H1 (cell line): ENCODE data around the gene ACRV1. TPM values are rescaled to one million over a fixed set of nuclear protein-coding genes. Genes with fewer than 3 reads are reported as not detected.

Experiments
- CTCF ChIA-PET: fragments of 300-600 bp; sonication (Branson Sonifier 250); formaldehyde crosslinking; loops from one replicate; lab custom pipeline; 2021; ENCODE audit not compliant: partially characterized antibody; lab: Charles Lee
- POLR2A ChIA-PET: fragments of 300-600 bp; sonication (Branson Sonifier 250); formaldehyde crosslinking; loops from one replicate; lab custom pipeline; 2021; ENCODE audit warnings: inconsistent platforms; ENCODE audit not compliant: partially characterized antibody; lab: Charles Lee
- DNase-seq, 2 experiments: peaks; one replicate each; pipeline versions ENCODE4 v3.0.0 to v3.0.0-alpha.2; 2010 to 2022; ENCODE audit warnings: low spot score in 2 of 2, low read depth in 1 of 2, mixed read lengths in 1 of 2
- FAIRE-seq: peaks from 2 replicates; lab custom pipeline; 2011; peaks lifted over from hg19 to GRCh38; lab: Jason Lieb, UNC
- H2AFZ ChIP-seq: 2 replicates; pipeline ENCODE4 v1.8.1; 2012; ENCODE audit warnings: low read length, inconsistent platforms
- H2AK5ac ChIP-seq: 2 replicates; pipeline ENCODE4 v1.6.1; 2013; ENCODE audit warnings: low read depth, low read length
- H2BK120ac ChIP-seq: replicated peaks from 2 replicates; pipeline ENCODE3; 2013; ENCODE audit warnings: low read depth, low read length, inconsistent platforms
- H2BK12ac ChIP-seq: 2 replicates; pipeline ENCODE4 v1.6.1; 2013; ENCODE audit warnings: low read depth, low read length
- H2BK15ac ChIP-seq: 2 replicates; pipeline ENCODE4 v1.6.1; 2013; ENCODE audit warnings: low read length
- H2BK20ac ChIP-seq: 2 replicates; pipeline ENCODE4 v1.6.1; 2013; ENCODE audit warnings: low read length
- H2BK5ac ChIP-seq: 2 replicates; pipeline ENCODE4 v1.6.1; 2013; ENCODE audit warnings: low read depth, low read length
- H3K14ac ChIP-seq: 2 replicates; pipeline ENCODE4 v1.6.1; 2013; ENCODE audit warnings: inconsistent platforms; ENCODE audit not compliant: insufficient read length
- H3K18ac ChIP-seq: 2 replicates; pipeline ENCODE4 v1.6.1; 2013; ENCODE audit warnings: low read length; ENCODE audit errors: extremely low read depth
- H3K23ac ChIP-seq: 2 replicates; pipeline ENCODE4 v1.6.1; 2013; ENCODE audit warnings: inconsistent platforms; ENCODE audit not compliant: insufficient read length
- H3K23me2 ChIP-seq: 2 replicates; pipeline ENCODE4 v1.6.1; 2013; ENCODE audit warnings: low read depth, low read length
- H3K27ac ChIP-seq: 2 replicates; pipeline ENCODE4 v1.6.1; 2011; ENCODE audit warnings: low read depth, low read length, inconsistent platforms
- H3K27me3 ChIP-seq, 4 experiments: replicated peaks in 1 of 4; 1 replicate in 1 of 4; 2 replicates in 3 of 4; pipeline versions ENCODE4 v1.6.1 to v1.8.1; 2011 to 2013; ENCODE audit warnings: low read length in 3 of 4, mild to moderate bottlenecking in 3 of 4, inconsistent platforms in 2 of 4, mixed read lengths in 2 of 4, moderate library complexity in 1 of 4; ENCODE audit not compliant: control insufficient read depth in 3 of 4, insufficient read depth in 3 of 4; ENCODE audit errors: extremely low read depth in 1 of 4
- H3K36me3 ChIP-seq, 4 experiments: 2 replicates each; pipeline versions ENCODE4 v1.6.1 to v1.8.1; 2011 to 2013; ENCODE audit warnings: mild to moderate bottlenecking in 4 of 4, low read length in 3 of 4, moderate library complexity in 2 of 4, control low read depth in 1 of 4, inconsistent platforms in 1 of 4; ENCODE audit not compliant: insufficient read depth in 4 of 4, control insufficient read depth in 2 of 4
- H3K4ac ChIP-seq: replicated peaks from 2 replicates; pipeline ENCODE3; 2013; ENCODE audit warnings: low read length, low read depth, mixed read lengths, inconsistent platforms; ENCODE audit not compliant: insufficient read length
- H3K4me1 ChIP-seq, 4 experiments: replicated peaks in 1 of 4; 1 replicate in 1 of 4; 2 replicates in 3 of 4; pipeline versions ENCODE4 v1.6.1 to v1.8.1; 2011 to 2013; ENCODE audit warnings: low read length in 3 of 4, inconsistent platforms in 2 of 4, mixed read lengths in 1 of 4; ENCODE audit not compliant: insufficient read depth in 4 of 4, control insufficient read depth in 3 of 4
- H3K4me2 ChIP-seq, 2 experiments: 2 replicates each; pipeline versions ENCODE4 v1.6.1 to v1.8.1; 2011 to 2013; ENCODE audit warnings: low read depth in 2 of 2, low read length in 2 of 2, control low read depth in 1 of 2, inconsistent platforms in 1 of 2, mild to moderate bottlenecking in 1 of 2; ENCODE audit not compliant: insufficient read depth in 1 of 2
- H3K4me3 ChIP-seq, 4 experiments: fragments of 200-600, 300-600 bp in 1 of 4; sonication (generic), shearing (Covaris generic), sonication (Bioruptor Twin) in 1 of 4; 2 replicates each; pipeline versions ENCODE4 v1.5.1 to v1.8.1; 2011 to 2016; ENCODE audit warnings: low read length in 4 of 4, low read depth in 3 of 4, control low read depth in 2 of 4, inconsistent platforms in 2 of 4, mild to moderate bottlenecking in 2 of 4, mixed read lengths in 1 of 4, moderate library complexity in 1 of 4; ENCODE audit not compliant: insufficient read depth in 2 of 4; ENCODE audit errors: extremely low read depth in 1 of 4
- H3K56ac ChIP-seq: replicated peaks from 2 replicates; pipeline ENCODE3; 2013; ENCODE audit warnings: low read depth, mild to moderate bottlenecking, mixed read lengths, low read length, inconsistent platforms; ENCODE audit not compliant: insufficient read length
- H3K79me1 ChIP-seq: 2 replicates; pipeline ENCODE4 v1.6.1; 2013; ENCODE audit warnings: low read depth, low read length, control low read depth
- H3K79me2 ChIP-seq, 2 experiments: 2 replicates each; pipeline versions ENCODE4 v1.6.1 to v1.8.1; 2012 to 2013; ENCODE audit warnings: low read length in 2 of 2, mild to moderate bottlenecking in 2 of 2, inconsistent platforms in 1 of 2; ENCODE audit not compliant: insufficient read depth in 2 of 2, control insufficient read depth in 1 of 2
- H3K9ac ChIP-seq, 4 experiments: replicated peaks in 1 of 4; 1 replicate in 1 of 4; 2 replicates in 3 of 4; pipeline versions ENCODE4 v1.6.1 to v1.8.1; 2011 to 2013; ENCODE audit warnings: low read depth in 3 of 4, low read length in 3 of 4, control low read depth in 2 of 4, mild to moderate bottlenecking in 2 of 4, moderate library complexity in 2 of 4, inconsistent platforms in 1 of 4; ENCODE audit errors: extremely low read depth in 1 of 4
- H3K9me3 ChIP-seq, 2 experiments: 2 replicates each; pipeline versions ENCODE4 v1.6.1 to v1.8.1; 2012 to 2013; ENCODE audit warnings: mild to moderate bottlenecking in 2 of 2, moderate library complexity in 2 of 2, control low read depth in 1 of 2, inconsistent platforms in 1 of 2, low read depth in 1 of 2, low read length in 1 of 2, mixed read lengths in 1 of 2; ENCODE audit not compliant: insufficient read depth in 2 of 2
- H4K20me1 ChIP-seq, 2 experiments: replicated peaks in 1 of 2; 2 replicates each; pipeline versions ENCODE3 to v1.8.1; 2011 to 2013; ENCODE audit warnings: inconsistent platforms in 2 of 2, low read length in 2 of 2, mild to moderate bottlenecking in 1 of 2; ENCODE audit not compliant: insufficient read depth in 2 of 2, control insufficient read depth in 1 of 2
- H4K5ac ChIP-seq: 2 replicates; pipeline ENCODE4 v1.6.1; 2013; ENCODE audit warnings: low read length, low read depth, mixed read lengths, inconsistent platforms; ENCODE audit not compliant: insufficient read length
- H4K8ac ChIP-seq: 2 replicates; pipeline ENCODE4 v1.8.0; 2013; ENCODE audit warnings: mild to moderate bottlenecking, moderate library complexity, low read length, inconsistent platforms; ENCODE audit not compliant: insufficient read depth; ENCODE audit errors: extremely low read depth
- H4K91ac ChIP-seq: replicated peaks from 2 replicates; pipeline ENCODE3; 2013; ENCODE audit warnings: low read length, mixed read lengths, inconsistent platforms; ENCODE audit not compliant: insufficient read length
- ASH2L ChIP-seq: fragments of 200-600, 300-600 bp; sonication (generic); IDR thresholded peaks from one replicate; pipeline ENCODE4 v1.7.1; 2017; ENCODE audit warnings: low read length
- CBX5 ChIP-seq: fragments of 300-800, 300-1000 bp; sonication (generic); IDR thresholded peaks from 2 replicates; pipeline ENCODE4 v1.7.1; 2016; ENCODE audit warnings: antibody characterized with exemption, low read length, low read depth
- CTCF ChIP-seq, 3 experiments: IDR thresholded peaks; 1 replicate in 2 of 3; 2 replicates in 1 of 3; pipeline versions ENCODE4 v1.5.1 to v1.6.1; 2011; ENCODE audit warnings: low read length in 3 of 3, mild to moderate bottlenecking in 3 of 3, inconsistent platforms in 2 of 3, low read depth in 1 of 3, moderate library complexity in 1 of 3; ENCODE audit not compliant: insufficient read depth in 1 of 3; ENCODE audit errors: control extremely low read depth in 1 of 3
- EP300 ChIP-seq, 2 experiments: IDR thresholded peaks; 1 replicate in 1 of 2; 2 replicates in 1 of 2; pipeline ENCODE4 v1.6.1; 2011 to 2012; ENCODE audit warnings: low read depth in 2 of 2, low read length in 2 of 2, mild to moderate bottlenecking in 2 of 2, borderline replicate concordance in 1 of 2, inconsistent platforms in 1 of 2, moderate library complexity in 1 of 2
- FOSL1 ChIP-seq: IDR thresholded peaks from 2 replicates; pipeline ENCODE4 v1.6.1; 2011; ENCODE audit warnings: mild to moderate bottlenecking, low read depth, low read length, moderate library complexity; ENCODE audit not compliant: insufficient read depth
- HDAC6 ChIP-seq: IDR thresholded peaks from one replicate; pipeline ENCODE4 v1.7.1; 2012; ENCODE audit warnings: low read depth, mild to moderate bottlenecking, inconsistent platforms, low read length, moderate library complexity
- NRF1 ChIP-seq: IDR thresholded peaks from 2 replicates; pipeline ENCODE4 v1.6.1; 2011; ENCODE audit warnings: mild to moderate bottlenecking, low read depth, low read length, improper control_type of control experiment
- PHF8 ChIP-seq: fragments of 200-600 bp; sonication (generic); conservative IDR thresholded peaks from 2 replicates; pipeline ENCODE4 v1.7.1; 2012; ENCODE audit warnings: low read depth, mild to moderate bottlenecking, inconsistent platforms, low read length, moderate library complexity
- RBBP5 ChIP-seq: IDR thresholded peaks from 2 replicates; pipeline ENCODE4 v1.7.1; 2012; ENCODE audit warnings: low read depth, mild to moderate bottlenecking, inconsistent platforms, low read length, moderate library complexity, borderline replicate concordance
- SIRT6 ChIP-seq: IDR thresholded peaks from one replicate; pipeline ENCODE4 v1.7.1; 2012; ENCODE audit warnings: low read length, inconsistent platforms
- TAF7 ChIP-seq: optimal IDR thresholded peaks from 2 replicates; pipeline ENCODE3; 2011; ENCODE audit warnings: low read depth, mild to moderate bottlenecking, inconsistent platforms, low read length, moderate library complexity, borderline replicate concordance
- WGBS, 2 experiments: shearing (Covaris generic) in 1 of 2; methylation state at CpG; one replicate each; pipeline versions ENCODE4 v1.1.6 to v1.1.7; 2013 to 2015; ENCODE audit warnings: low lambda C conversion rate in 2 of 2, mixed read lengths in 2 of 2, inconsistent platforms in 1 of 2, low coverage in 1 of 2, missing lambda C conversion rate in 1 of 2; ENCODE audit not compliant: insufficient replicate concordance in 2 of 2, insufficient coverage in 1 of 2, insufficient read length in 1 of 2; ENCODE audit errors: extremely low coverage in 1 of 2, missing lambda C conversion rate in 1 of 2; 5-methylcytosine and 5-hydroxymethylcytosine counted together
- polyA plus RNA-seq, 7 experiments: library from polyadenylated mRNA; depleted of rRNA in 3 of 7; stranded (reverse) in 5 of 7; unstranded in 2 of 7; fragments of >200 nt in 5 of 7; fragments of 200-250 nt in 2 of 7; gene quantifications; 1 replicate in 5 of 7; 2 replicates in 1 of 7; 4 replicates in 1 of 7; pipeline versions ENCODE4 v1.2.1 to v1.2.3, GENCODE V29; 2011 to 2013; ENCODE audit warnings: missing spikeins in 2 of 7, mixed read lengths in 2 of 7
- total RNA-seq: library from RNA; stranded (reverse); fragmentation: NEBNext Ultra II Directional; extraction: Animal tissue kit (Norgen Biotek cat#: 25700); gene quantifications from 2 replicates; pipeline ENCODE4 v1.2.1, GENCODE V29; 2021

Gene ACRV1
- total and polyA plus RNA-seq, 2 of the 8 experiments (the other 6 are each of a cell fraction or from before 2014, with no cell fraction given) = 0.06 TPM; not detected in 1

- H3K79me1 ChIP-seq = no peaks in the 10 kb centered on the region
- no peak overlapping the region for H3K14ac ChIP-seq
- FAIRE-seq (no peak), DNase-seq (no peak)
- H3K36me3 ChIP-seq = peaks cover 5 to 22% (median 8%) of the 10 kb centered on the region in 4 experiments; a peak in 7 of 8 replicates
- H3K56ac ChIP-seq = no peak overlapping the region
- no peak overlapping the region for H4K5ac ChIP-seq
- H3K23ac ChIP-seq = no peak overlapping the region
- no peak overlapping the region for H2BK15ac ChIP-seq
- no peak overlapping the region for H4K91ac ChIP-seq
- ChIA-PET POLR2A (interaction anchor here (0.7 to 3.1 kb wide), 3 partner anchors 11 to 27 kb away, joined by 3 to 18 read pairs (median 3); partner anchors contain the start of gene ACRV1), CTCF (interaction anchor here (1.1 to 6.1 kb wide), 2 partner anchors 11 to 15 kb away, joined by 4 to 45 read pairs; partner anchors contain the start of gene ACRV1)
- TF ChIP-seq CTCF (IDR thresholded peaks at IDR 0.05; ENCODE audit: control extremely low read depth in 1 of 3, insufficient read depth in 1 of 3, low read depth in 1 of 3, low read length in 3 of 3) = no peak
- TF ChIP-seq TAF7 = no peak
- TF ChIP-seq FOSL1 = no peak
- no peak for TF ChIP-seq CBX5
- TF ChIP-seq RBBP5 = no peak
- no peak for TF ChIP-seq SIRT6
- no peak for TF ChIP-seq HDAC6
- no peak for TF ChIP-seq ASH2L
- TF ChIP-seq EP300 (IDR thresholded peaks at IDR 0.05; ENCODE audit: borderline replicate concordance in 1 of 2, low read depth in 2 of 2, low read length in 2 of 2) = no peak
- TF ChIP-seq NRF1 = no peak
- TF ChIP-seq PHF8 = no peak
- H3K4me3 ChIP-seq = no peak overlapping the region
- no peak overlapping the region for H2BK120ac ChIP-seq
- no peak overlapping the region for H3K18ac ChIP-seq
- no peak overlapping the region for H3K9ac ChIP-seq
- H3K23me2 ChIP-seq = no peaks in the 10 kb centered on the region
- H2BK20ac ChIP-seq = no peak overlapping the region
- H4K8ac ChIP-seq = no peak overlapping the region
- H3K27ac ChIP-seq = no peak overlapping the region
- H2AK5ac ChIP-seq = no peak overlapping the region
- H3K27me3 ChIP-seq = no peaks in the 10 kb centered on the region
- 88% methylated on average over 1 of the region's 1 CpG; no CpG with 5 or more reads in 1 of the 2 experiments for WGBS, 2 experiments
- peaks cover 0 to 2% of the 10 kb centered on the region in 2 experiments for H4K20me1 ChIP-seq
- H3K4me1 ChIP-seq = no peaks in the 10 kb centered on the region
- no peak overlapping the region for H2AFZ ChIP-seq
- no peak overlapping the region for H3K4ac ChIP-seq
- H3K79me2 ChIP-seq = peaks cover 0 to 21% of the 10 kb centered on the region in 2 experiments; a peak in 2 of 4 replicates
- no peaks in the 10 kb centered on the region for H3K9me3 ChIP-seq
- no peak overlapping the region for H2BK5ac ChIP-seq
- H3K4me2 ChIP-seq = no peak overlapping the region
- no peak overlapping the region for H2BK12ac ChIP-seq
Measured at GRCh38 chr11:125670172-125670571, 10.5 kb downstream of the ACRV1 start.
